ENCODE results near the gene PARVG. TPM values are rescaled to one million over a fixed set of nuclear protein-coding genes. Genes with fewer than 3 reads are reported as not detected.

Gene PARVG
- total RNA-seq, 2 donors from 2014 or later: 89.1 to 94.7 TPM

GRCh38 chr22:44173154-44173553 is 7.6 kb upstream of the PARVG start:
- DNase-seq (no peak), ATAC-seq (no peak)
- no peaks in the 10 kb centered on the region for H3K9me3 ChIP-seq (ENCODE audit: control insufficient read depth, low read length, poor library complexity, severe bottlenecking)
- no peak overlapping the region for H3K27ac Mint-ChIP-seq
- no peak overlapping the region for H3K4me3 Mint-ChIP-seq
- no peaks in the 10 kb centered on the region for H3K27me3 Mint-ChIP-seq
- H3K36me3 Mint-ChIP-seq (ENCODE audit: low read depth): no peaks in the 10 kb centered on the region
- peaks cover 2% of the 10 kb centered on the region for H3K4me1 Mint-ChIP-seq

- H3K9me3 ChIP-seq (ENCODE audit: control insufficient read depth, low read length, poor library complexity, severe bottlenecking): no peaks in the 10 kb centered on the region
- peaks cover 6% of the 10 kb centered on the region for H3K4me1 Mint-ChIP-seq
- no peaks in the 10 kb centered on the region for H3K36me3 Mint-ChIP-seq (ENCODE audit: low read depth)
- no peak overlapping the region for H3K4me3 Mint-ChIP-seq
- DNase-seq: no peak
- no peak overlapping the region for H3K27ac Mint-ChIP-seq
- ATAC-seq: no peak
- no peaks in the 10 kb centered on the region for H3K27me3 Mint-ChIP-seq
These were observed 5.0 kb upstream of the PARVG start for GRCh38 chr22:44175676-44176075.

GRCh38 chr22:44179196-44179988 is 1.3 kb upstream of the PARVG start:
- H3K27me3 Mint-ChIP-seq: no peaks in the 10 kb centered on the region

GRCh38 chr22:44179989-44180705 is 578 bp upstream of the PARVG start:
- peak overlapping the region; percentile 97 for H3K4me3 Mint-ChIP-seq
- peaks cover 19% of the 10 kb centered on the region for H3K4me1 Mint-ChIP-seq
- no peak for ATAC-seq

More at GRCh38 chr22:44179196-44179988, 1.3 kb upstream of the PARVG start:
- Mint-ChIP-seq H3K27ac (peak overlapping the region; percentile 19), H3K36me3 (ENCODE audit: low read depth) (no peaks in the 10 kb centered on the region), H3K4me3 (no peak overlapping the region), H3K4me1 (peaks cover 17% of the 10 kb centered on the region)
- no peak for DNase-seq
- H3K9me3 ChIP-seq (ENCODE audit: control insufficient read depth, low read length, poor library complexity, severe bottlenecking): no peaks in the 10 kb centered on the region
- ATAC-seq: no peak

GRCh38 chr22:44181033-44181911 is 547 bp downstream of the PARVG start:
- Mint-ChIP-seq H3K27me3 (no peaks in the 10 kb centered on the region), H3K27ac (peak overlapping the region; percentile 96), H3K4me3 (peak overlapping the region; percentile 97), H3K36me3 (ENCODE audit: low read depth) (peaks cover under 1% of the 10 kb centered on the region), H3K4me1 (peaks cover 23% of the 10 kb centered on the region)
- ATAC-seq: peak; percentile 75
- peak; percentile 29 to 54 (median 42) for DNase-seq
- no peaks in the 10 kb centered on the region for H3K9me3 ChIP-seq (ENCODE audit: control insufficient read depth, low read length, poor library complexity, severe bottlenecking)

More at GRCh38 chr22:44179989-44180705, 578 bp upstream of the PARVG start:
- no peak for DNase-seq
- Mint-ChIP-seq H3K27ac (peak overlapping the region; percentile 96), H3K27me3 (no peaks in the 10 kb centered on the region), H3K36me3 (ENCODE audit: low read depth) (no peaks in the 10 kb centered on the region)
- no peaks in the 10 kb centered on the region for H3K9me3 ChIP-seq (ENCODE audit: control insufficient read depth, low read length, poor library complexity, severe bottlenecking)

GRCh38 chr22:44181912-44182587 is 1.3 kb downstream of the PARVG start:
- ATAC-seq: peak; percentile 18
- H3K27ac Mint-ChIP-seq: peak overlapping the region; percentile 96

GRCh38 chr22:44182588-44183286 is 2.0 kb downstream of the PARVG start:
- Mint-ChIP-seq H3K27me3 (no peaks in the 10 kb centered on the region), H3K27ac (peak overlapping the region; percentile 96), H3K4me1 (peaks cover 27% of the 10 kb centered on the region), H3K4me3 (peak overlapping the region; percentile 97), H3K36me3 (ENCODE audit: low read depth) (peaks cover 3% of the 10 kb centered on the region)
- no peak for DNase-seq
- peak; percentile 32 for ATAC-seq
- H3K9me3 ChIP-seq (ENCODE audit: control insufficient read depth, low read length, poor library complexity, severe bottlenecking): no peaks in the 10 kb centered on the region

More at GRCh38 chr22:44181912-44182587, 1.3 kb downstream of the PARVG start:
- H3K9me3 ChIP-seq (ENCODE audit: control insufficient read depth, low read length, poor library complexity, severe bottlenecking): no peaks in the 10 kb centered on the region
- H3K4me1 Mint-ChIP-seq: peaks cover 23% of the 10 kb centered on the region
- peak overlapping the region; percentile 97 for H3K4me3 Mint-ChIP-seq
- DNase-seq: no peak
- no peaks in the 10 kb centered on the region for H3K27me3 Mint-ChIP-seq
- H3K36me3 Mint-ChIP-seq (ENCODE audit: low read depth): peaks cover 3% of the 10 kb centered on the region

- H3K36me3 Mint-ChIP-seq (ENCODE audit: low read depth): peaks cover 3% of the 10 kb centered on the region
- H3K9me3 ChIP-seq (ENCODE audit: control insufficient read depth, low read length, poor library complexity, severe bottlenecking): no peaks in the 10 kb centered on the region
- peak overlapping the region; percentile 96 for H3K27ac Mint-ChIP-seq
- ATAC-seq (no peak), DNase-seq (no peak)
- H3K27me3 Mint-ChIP-seq: no peaks in the 10 kb centered on the region
- H3K4me3 Mint-ChIP-seq: peak overlapping the region; percentile 97
- H3K4me1 Mint-ChIP-seq: peaks cover 27% of the 10 kb centered on the region
These were observed 2.5 kb downstream of the PARVG start for GRCh38 chr22:44183287-44183588.

GRCh38 chr22:44184006-44184405 is 3.3 kb downstream of the PARVG start:
- DNase-seq (no peak), ATAC-seq (no peak)
- peaks cover 27% of the 10 kb centered on the region for H3K4me1 Mint-ChIP-seq
- peak overlapping the region; percentile 96 for H3K27ac Mint-ChIP-seq
- no peaks in the 10 kb centered on the region for H3K27me3 Mint-ChIP-seq
- H3K36me3 Mint-ChIP-seq (ENCODE audit: low read depth): peaks cover 3% of the 10 kb centered on the region
- peak overlapping the region; percentile 97 for H3K4me3 Mint-ChIP-seq
- no peaks in the 10 kb centered on the region for H3K9me3 ChIP-seq (ENCODE audit: control insufficient read depth, low read length, poor library complexity, severe bottlenecking)

GRCh38 chr22:44185237-44186120 is 4.8 kb downstream of the PARVG start:
- no peak overlapping the region for H3K4me3 Mint-ChIP-seq
- H3K27ac Mint-ChIP-seq: no peak overlapping the region
- H3K9me3 ChIP-seq (ENCODE audit: control insufficient read depth, low read length, poor library complexity, severe bottlenecking): no peaks in the 10 kb centered on the region
- H3K36me3 Mint-ChIP-seq (ENCODE audit: low read depth): peaks cover 3% of the 10 kb centered on the region
- no peaks in the 10 kb centered on the region for H3K27me3 Mint-ChIP-seq
- no peak for ATAC-seq
- peaks cover 27% of the 10 kb centered on the region for H3K4me1 Mint-ChIP-seq
- DNase-seq: peak in 1 of 3 donors; percentile 6

- peaks cover 3% of the 10 kb centered on the region for H3K36me3 Mint-ChIP-seq (ENCODE audit: low read depth)
- H3K27me3 Mint-ChIP-seq: no peaks in the 10 kb centered on the region
- peaks cover 21% of the 10 kb centered on the region for H3K4me1 Mint-ChIP-seq
- H3K27ac Mint-ChIP-seq: no peak overlapping the region
- ATAC-seq (no peak), DNase-seq (peak in 1 of 3 donors; percentile 2)
- H3K9me3 ChIP-seq (ENCODE audit: control insufficient read depth, low read length, poor library complexity, severe bottlenecking): no peaks in the 10 kb centered on the region
- no peak overlapping the region for H3K4me3 Mint-ChIP-seq
These were observed 5.4 kb downstream of the PARVG start for GRCh38 chr22:44186121-44186510.

Data from T-helper 17 cell (primary cell).